ENCODE results near the gene RERE.
"Not testable (repeated sequence)": the region's sequence is repeated elsewhere in the genome, so short reads cannot be mapped to it uniquely, and the experiment has no call there.

The RERE gene

DNA sequence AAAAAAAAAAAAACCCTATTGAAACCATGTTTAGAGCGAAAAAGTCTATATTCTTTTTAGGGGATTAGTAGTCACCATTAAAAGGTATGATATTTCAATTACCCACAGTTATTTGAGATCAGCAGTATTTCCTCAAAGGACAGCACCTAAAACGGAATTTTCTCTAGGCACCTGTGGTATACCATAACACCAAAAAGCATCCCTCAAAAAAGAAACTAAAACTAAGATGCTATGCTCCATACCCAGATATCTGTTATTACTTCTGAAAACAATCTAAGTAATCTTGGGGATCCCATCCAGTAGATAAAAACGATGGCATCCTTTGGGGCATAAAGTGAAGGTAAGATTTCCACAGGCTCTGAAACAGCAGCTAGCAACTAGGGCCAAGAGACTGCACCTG, 89.0 kb downstream of the RERE start:
- peaks cover 7% of the 10 kb centered on the region; the same call in 1 of the 2 replicates for H3K79me2 ChIP-seq (ENCODE audit: insufficient read depth, low read length)

DNA sequence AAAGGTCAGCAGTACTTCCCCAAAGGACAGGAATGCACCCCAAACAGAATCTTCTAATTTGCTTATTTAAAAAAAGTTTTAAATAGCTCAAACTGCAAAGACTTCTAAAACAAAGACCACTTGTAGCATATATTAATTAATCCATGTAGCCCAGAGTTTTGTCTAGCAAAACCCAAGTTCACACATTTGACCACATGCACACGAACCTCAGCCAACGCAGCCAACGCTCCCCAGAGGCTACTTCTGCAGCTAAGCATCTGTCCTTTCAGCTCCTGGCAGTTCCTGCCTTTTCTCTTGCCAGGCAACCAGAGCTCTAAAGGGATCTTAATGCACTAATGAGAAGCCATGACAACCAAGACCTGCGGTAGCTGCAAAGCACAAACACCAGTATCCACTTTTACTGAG, 89.6 kb downstream of the RERE start:
- H3K9ac ChIP-seq (ENCODE audit: low read depth, low read length), result no peak overlapping the region
- H3K79me2 ChIP-seq (ENCODE audit: insufficient read depth, low read length), result peaks cover 7% of the 10 kb centered on the region; the same call in 1 of the 2 replicates
- H3K4me1 ChIP-seq (ENCODE audit: insufficient read depth, low read length), result peaks cover 2% of the 10 kb centered on the region; the same call in 1 of the 2 replicates
- no peak overlapping the region for H3K27ac ChIP-seq (ENCODE audit: low read length)
- H3K27me3 ChIP-seq (ENCODE audit: insufficient read depth, low read length, poor library complexity), result no peaks in the 10 kb centered on the region
- H3K4me3 ChIP-seq (ENCODE audit: low read depth in 1 of 2, low read length in 2 of 2), result no peak overlapping the region
- no peak overlapping the region for H2AFZ ChIP-seq (ENCODE audit: low read depth, low read length)
- DNase-seq (no peak), ATAC-seq (ENCODE audit: insufficient read depth, low read depth) (no peak)
- H4K20me1 ChIP-seq (ENCODE audit: insufficient read depth, low read length), result peaks cover 15% of the 10 kb centered on the region
- TF ChIP-seq CTCF (IDR thresholded peaks at IDR 0.05; ENCODE audit: borderline replicate concordance, extremely low read depth, low read length, poor library complexity, severe bottlenecking) (no peak), EZH2 (IDR thresholded peaks at IDR 0.05; ENCODE audit: borderline replicate concordance, low read depth, low read length, severe bottlenecking) (no peak)
- no peak overlapping the region for H3K4me2 ChIP-seq (ENCODE audit: insufficient read depth, low read length)
- H3K9me3 ChIP-seq (ENCODE audit: insufficient read depth, low read length, severe bottlenecking), result peaks cover 3% of the 10 kb centered on the region
- no peaks in the 10 kb centered on the region for H3K36me3 ChIP-seq (ENCODE audit: insufficient read depth, low read length)

More for the DNA sequence above, 89.0 kb downstream of the RERE start:
- Histone ChIP-seq H3K4me3 (ENCODE audit: low read depth in 1 of 2, low read length in 2 of 2) (no peak overlapping the region), H3K4me1 (ENCODE audit: insufficient read depth, low read length) (no peaks in the 10 kb centered on the region), H4K20me1 (ENCODE audit: insufficient read depth, low read length) (peaks cover 13% of the 10 kb centered on the region), H3K9ac (ENCODE audit: low read depth, low read length) (no peak overlapping the region), H3K9me3 (ENCODE audit: insufficient read depth, low read length, severe bottlenecking) (peaks cover 3% of the 10 kb centered on the region), H3K27ac (ENCODE audit: low read length) (no peak overlapping the region), H2AFZ (ENCODE audit: low read depth, low read length) (no peak overlapping the region), H3K4me2 (ENCODE audit: insufficient read depth, low read length) (no peak overlapping the region), H3K27me3 (ENCODE audit: insufficient read depth, low read length, poor library complexity) (no peaks in the 10 kb centered on the region), H3K36me3 (ENCODE audit: insufficient read depth, low read length) (no peaks in the 10 kb centered on the region)
- DNase-seq (no peak), ATAC-seq (ENCODE audit: insufficient read depth, low read depth) (peak; percentile 29; the same call in 1 of the 3 replicates)
- TF ChIP-seq EZH2 (IDR thresholded peaks at IDR 0.05; ENCODE audit: borderline replicate concordance, low read depth, low read length, severe bottlenecking), result no peak
- no peak for TF ChIP-seq CTCF (IDR thresholded peaks at IDR 0.05; ENCODE audit: borderline replicate concordance, extremely low read depth, low read length, poor library complexity, severe bottlenecking)

DNA sequence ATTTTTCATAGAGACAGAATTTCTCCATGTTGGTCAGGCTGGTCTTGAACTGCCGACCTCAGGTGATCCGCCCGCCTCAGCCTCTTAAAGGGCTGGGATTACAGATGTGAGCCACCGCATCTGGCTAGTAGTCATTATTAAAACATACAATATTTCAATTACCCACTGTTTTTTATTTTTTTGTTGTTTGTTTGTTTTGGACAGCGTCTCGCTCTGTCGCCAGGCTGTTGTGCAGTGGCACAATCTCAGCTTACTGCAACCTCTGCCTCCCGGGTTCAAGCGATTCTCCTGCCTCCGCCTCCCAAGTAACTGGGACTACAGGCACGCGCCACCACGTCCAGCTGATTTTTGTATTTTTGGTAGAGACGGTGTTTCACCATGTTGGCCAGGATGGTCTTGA, 90.1 kb downstream of the RERE start:
- H3K9me3 ChIP-seq (ENCODE audit: insufficient read depth, low read length, severe bottlenecking), result not testable (repeated sequence)

DNA sequence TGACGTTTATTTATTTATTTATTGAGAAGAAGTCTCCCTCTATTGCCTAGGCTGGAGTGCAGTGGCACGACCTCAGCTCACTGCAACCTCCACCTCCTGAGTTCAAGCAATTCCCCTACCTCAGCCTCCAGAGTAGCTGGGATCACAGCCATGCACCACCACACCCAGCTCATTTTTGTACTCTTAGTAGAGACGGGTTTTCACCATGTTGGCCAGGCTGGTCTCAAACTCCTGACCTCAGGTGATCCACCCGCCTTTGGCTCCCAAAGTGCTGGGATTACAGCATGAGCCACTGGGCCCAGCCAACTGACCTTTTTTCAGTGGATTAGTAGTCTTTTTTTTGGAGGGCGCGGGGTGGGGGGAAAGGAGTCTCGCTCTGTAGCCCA, 90.6 kb downstream of the RERE start:
- ATAC-seq (ENCODE audit: insufficient read depth, low read depth), result 0 out of 3 replicates have a peak, but pooled peaks have one; percentile 17
- not testable (repeated sequence) for DNase-seq; H3K4me3 ChIP-seq (ENCODE audit: low read depth in 1 of 2, low read length in 2 of 2); H3K9me3 ChIP-seq (ENCODE audit: insufficient read depth, low read length, severe bottlenecking); H3K79me2 ChIP-seq (ENCODE audit: insufficient read depth, low read length); H3K9ac ChIP-seq (ENCODE audit: low read depth, low read length); H3K36me3 ChIP-seq (ENCODE audit: insufficient read depth, low read length); H3K27me3 ChIP-seq (ENCODE audit: insufficient read depth, low read length, poor library complexity); H2AFZ ChIP-seq (ENCODE audit: low read depth, low read length); H3K27ac ChIP-seq (ENCODE audit: low read length); H3K4me2 ChIP-seq (ENCODE audit: insufficient read depth, low read length); H3K4me1 ChIP-seq (ENCODE audit: insufficient read depth, low read length)
- peaks cover 22% of the 10 kb centered on the region for H4K20me1 ChIP-seq (ENCODE audit: insufficient read depth, low read length)
- peak; percentile 2 for TF ChIP-seq CTCF (IDR thresholded peaks at IDR 0.05; ENCODE audit: borderline replicate concordance, extremely low read depth, low read length, poor library complexity, severe bottlenecking)

More for the DNA sequence above, 90.1 kb downstream of the RERE start:
- not testable (repeated sequence) for H3K9ac ChIP-seq (ENCODE audit: low read depth, low read length); H3K79me2 ChIP-seq (ENCODE audit: insufficient read depth, low read length); H2AFZ ChIP-seq (ENCODE audit: low read depth, low read length); H3K4me2 ChIP-seq (ENCODE audit: insufficient read depth, low read length); H3K27ac ChIP-seq (ENCODE audit: low read length); ATAC-seq (ENCODE audit: insufficient read depth, low read depth); H3K27me3 ChIP-seq (ENCODE audit: insufficient read depth, low read length, poor library complexity); H3K4me3 ChIP-seq (ENCODE audit: low read depth in 1 of 2, low read length in 2 of 2); H3K36me3 ChIP-seq (ENCODE audit: insufficient read depth, low read length); DNase-seq; H3K4me1 ChIP-seq (ENCODE audit: insufficient read depth, low read length)
- H4K20me1 ChIP-seq (ENCODE audit: insufficient read depth, low read length), result peaks cover 18% of the 10 kb centered on the region
